SU-DHL-6 (cell line): ENCODE data around the gene SPRED2.

Source experiments
- CTCF ChIP-seq: fragments of 200-600 bp; sonication (generic); IDR thresholded peaks from one replicate; pipeline ENCODE4 v1.5.1; 2017; ENCODE audit warnings: antibody characterized with exemption, mild to moderate bottlenecking, low read length, moderate library complexity; ENCODE audit not compliant: insufficient read depth, poor library complexity, severe bottlenecking
- EZH2phosphoT487 ChIP-seq: fragments of 200-600 bp; sonication (generic), shearing (Covaris generic); conservative IDR thresholded peaks from 2 replicates; pipeline ENCODE4 v1.6.1; 2018; ENCODE audit warnings: mild to moderate bottlenecking, antibody characterized with exemption, low read length, moderate library complexity, mixed read lengths

GRCh38 chr2:65438137-65438899 is 5.9 kb upstream of the SPRED2 start:
- no peak for TF ChIP-seq CTCF
- TF ChIP-seq EZH2phosphoT487 = no peak
